Kidney (tissue), 14 donors: Measurements from ENCODE around the gene TRIL. TPM values are rescaled to one million over a fixed set of nuclear protein-coding genes. Genes with fewer than 3 reads are reported as not detected.

Experiments
- DNase-seq, 5 donors: peaks; one replicate each; pipeline ENCODE4 v3.0.0-alpha.2; 2013 to 2020
- FAIRE-seq: peaks from 2 replicates; lab custom pipeline; 2012; peaks lifted over from hg19 to GRCh38; lab: Jason Lieb, UNC
- H3K27ac ChIP-seq, 2 donors: one replicate each; pipeline ENCODE4 v1.7.0; 2013; ENCODE audit warnings: low read depth in 2 of 2, low read length in 2 of 2, inconsistent platforms in 1 of 2
- H3K27me3 ChIP-seq: one replicate; pipeline ENCODE4 v1.7.1; 2013; ENCODE audit warnings: low read length, inconsistent platforms; ENCODE audit not compliant: control insufficient read depth, insufficient read depth
- H3K36me3 ChIP-seq, 3 donors: one replicate each; pipeline versions ENCODE4 v1.7.0 to v1.7.1; 2013; ENCODE audit warnings: low read length in 3 of 3, control low read depth in 1 of 3, inconsistent platforms in 1 of 3; ENCODE audit not compliant: insufficient read depth in 3 of 3, control insufficient read depth in 2 of 3
- H3K4me1 ChIP-seq, 3 donors: one replicate each; pipeline versions ENCODE4 v1.7.0 to v1.7.1; 2013; ENCODE audit warnings: low read length in 3 of 3, inconsistent platforms in 1 of 3, low read depth in 1 of 3; ENCODE audit not compliant: control insufficient read depth in 2 of 3, insufficient read depth in 2 of 3
- H3K4me3 ChIP-seq, 3 donors: one replicate each; pipeline versions ENCODE4 v1.7.0 to v1.8.1; 2013; ENCODE audit warnings: low read length in 3 of 3, control low read depth in 1 of 3, inconsistent platforms in 1 of 3
- H3K9ac ChIP-seq, 3 donors: one replicate each; pipeline versions ENCODE4 v1.7.0 to v1.7.1; 2013; ENCODE audit warnings: low read length in 3 of 3, control low read depth in 1 of 3, inconsistent platforms in 1 of 3
- H3K9me3 ChIP-seq, 3 donors: one replicate each; pipeline versions ENCODE4 v1.7.0 to v1.7.1; 2013; ENCODE audit warnings: low read length in 3 of 3, control low read depth in 1 of 3, inconsistent platforms in 1 of 3; ENCODE audit not compliant: control insufficient read depth in 2 of 3, insufficient read depth in 1 of 3
- CTCF ChIP-seq: IDR thresholded peaks from 3 replicates; pipeline ENCODE4 v1.5.1; 2012; ENCODE audit warnings: mild to moderate bottlenecking, moderate library complexity, borderline replicate concordance; ENCODE audit not compliant: insufficient read depth; ENCODE audit errors: extremely low read depth
- intact Hi-C: fragments of 100-400 bp; cut with DNase I; formaldehyde crosslinking; loops from one replicate; pipeline ENCODE4 v1.11.1; 2022
- polyA plus RNA-seq: library from polyadenylated mRNA; stranded (reverse); fragments of 350-450 nt; fragmentation: Illumina TruSeq; extraction: RNeasy Lipid Tissue Mini Kit (QIAGEN cat#74804); gene quantifications from one replicate; pipeline ENCODE4 v1.2.3, GENCODE V29; 2014; ENCODE audit warnings: low read depth, low replicate concordance; ENCODE audit not compliant: insufficient read depth
- total RNA-seq: library from RNA; stranded (reverse); fragmentation: NEBNext Ultra II Directional; extraction: Animal tissue kit (Norgen Biotek cat#: 25700); gene quantifications from one replicate; pipeline ENCODE4 v1.2.1, GENCODE V29; 2021
- donor health status: control.
- donor health status: control.
- donor health status: control.
- donor health status: control.
- donor health status: control.
- donor health status: DM: yes; HTN: yes; CAD: no.
- donor health status: Normal renal cell carcinoma (clear cell type).

The TRIL gene
- total and polyA plus RNA-seq, 2 donors from 2014 or later = 4.2 to 6.1 TPM

GRCh38 chr7:28926871-28927597, 31.1 kb downstream of the TRIL start:
- Histone ChIP-seq H3K27ac (peak overlapping the region in 1 of 2 donors; percentile 13), H3K36me3 (no peaks in the 10 kb centered on the region), H3K4me1 (peaks cover 0 to 9% (median 0%) of the 10 kb centered on the region in 3 donors), H3K9me3 (no peaks in the 10 kb centered on the region), H3K27me3 (no peaks in the 10 kb centered on the region), H3K9ac (peak overlapping the region in 2 of 3 donors; percentile 40 to 63), H3K4me3 (peak overlapping the region; percentile 64 to 72 (median 65))
- DNase-seq = peak; percentile 82 to 96 (median 93)
- peak; percentile 83 for TF ChIP-seq CTCF
- peak; percentile 93 for FAIRE-seq
- intact Hi-C loops = loop anchor here (5.0 kb wide), 2 partner anchors 180 to 480 kb away; no protein-coding TSS in a partner anchor

GRCh38 chr7:28922624-28923331, 35.4 kb downstream of the TRIL start:
- DNase-seq = peak; percentile 69 to 96 (median 81)
- H3K4me1 ChIP-seq = peaks cover 0 to 10% (median 0%) of the 10 kb centered on the region in 3 donors
- no peak overlapping the region for H3K9ac ChIP-seq
- no peak overlapping the region for H3K4me3 ChIP-seq
- no peak for FAIRE-seq
- intact Hi-C loops = no loop called here
- H3K27me3 ChIP-seq = no peaks in the 10 kb centered on the region
- TF ChIP-seq CTCF = peak; percentile 94
- no peak overlapping the region for H3K27ac ChIP-seq
- H3K36me3 ChIP-seq = no peaks in the 10 kb centered on the region
- no peaks in the 10 kb centered on the region for H3K9me3 ChIP-seq

- peaks cover 0 to 7% (median 0%) of the 10 kb centered on the region in 3 donors for H3K4me1 ChIP-seq
- no peak overlapping the region for H3K4me3 ChIP-seq
- FAIRE-seq (no peak), DNase-seq (peak in 3 of 5 donors; percentile 48 to 87 (median 81))
- peak; percentile 92 for TF ChIP-seq CTCF
- no peaks in the 10 kb centered on the region for H3K27me3 ChIP-seq
- no peaks in the 10 kb centered on the region for H3K9me3 ChIP-seq
- no peak overlapping the region for H3K27ac ChIP-seq
- no peaks in the 10 kb centered on the region for H3K36me3 ChIP-seq
- intact Hi-C loops = no loop called here
- H3K9ac ChIP-seq = no peak overlapping the region
Measured at GRCh38 chr7:28921822-28922221, 36.3 kb downstream of the TRIL start.
